GM08714 (cell line): Measurements from ENCODE around the gene FERMT3.

Experiments
- H3K4me3 ChIP-seq: fragments of 200-500 bp; sonication (Bioruptor generic); 2 replicates; pipeline ENCODE4 v1.5.1; 2014; ENCODE audit warnings: mild to moderate bottlenecking, low read length, inconsistent platforms
- ZNF274 ChIP-seq: IDR thresholded peaks from 2 replicates; pipeline ENCODE4 v1.6.1; 2012; ENCODE audit warnings: mild to moderate bottlenecking, low read depth, low read length

FERMT3 gene

GRCh38 chr11:64231546-64231945 lies 25.0 kb downstream of the FERMT3 start:
- no peak for TF ChIP-seq ZNF274
- no peak overlapping the region; the same call in 1 of the 2 replicates for H3K4me3 ChIP-seq

- H3K4me3 ChIP-seq = no peak overlapping the region
- TF ChIP-seq ZNF274 = no peak
These were observed 25.9 kb downstream of the FERMT3 start for GRCh38 chr11:64232182-64232966.

GRCh38 chr11:64232967-64233315 lies 26.4 kb downstream of the FERMT3 start:
- no peak for TF ChIP-seq ZNF274
- no peak overlapping the region for H3K4me3 ChIP-seq

- TF ChIP-seq ZNF274 = no peak
- H3K4me3 ChIP-seq = peak within 1 kb of the TSS; percentile 73
These were observed 27.5 kb downstream of the FERMT3 start, which contains the start of gene VEGFB for GRCh38 chr11:64233913-64234586. VEGFB (plus strand) TSS chr11:64234584; CDS start chr11:64234834, 250 bp downstream.

GRCh38 chr11:64234647-64235379 lies 28.3 kb downstream of the FERMT3 start:
- peak overlapping the region; percentile 73 for H3K4me3 ChIP-seq
- TF ChIP-seq ZNF274 = no peak

- TF ChIP-seq ZNF274 = no peak
- peak overlapping the region; percentile 73; the same call in 1 of the 2 replicates for H3K4me3 ChIP-seq
These were observed 29.1 kb downstream of the FERMT3 start for GRCh38 chr11:64235437-64236161.

- no peak overlapping the region for H3K4me3 ChIP-seq
- no peak for TF ChIP-seq ZNF274
These were observed 31.0 kb downstream of the FERMT3 start for GRCh38 chr11:64237484-64237951.

- TF ChIP-seq ZNF274 = no peak
These were observed 31.6 kb downstream of the FERMT3 start for GRCh38 chr11:64238076-64238475.

GRCh38 chr11:64238999-64239398 lies 32.5 kb downstream of the FERMT3 start:
- H3K4me3 ChIP-seq = no peak overlapping the region
- TF ChIP-seq ZNF274 = no peak

More at GRCh38 chr11:64238076-64238475, 31.6 kb downstream of the FERMT3 start:
- H3K4me3 ChIP-seq = no peak overlapping the region

- H3K4me3 ChIP-seq = peak overlapping the region; percentile 60; the same call in 1 of the 2 replicates
- TF ChIP-seq ZNF274 = no peak
These were observed 33.3 kb downstream of the FERMT3 start for GRCh38 chr11:64239662-64240434.

- no peak for TF ChIP-seq ZNF274
These were observed 34.1 kb downstream of the FERMT3 start, which contains the start of gene FKBP2 for GRCh38 chr11:64240435-64241240. FKBP2 (plus strand) TSS chr11:64241095; CDS start chr11:64242388, 1,293 bp downstream.

GRCh38 chr11:64241241-64241490 lies 34.6 kb downstream of the FERMT3 start:
- TF ChIP-seq ZNF274 = no peak
- peak overlapping the region; percentile 60; the same call in 1 of the 2 replicates for H3K4me3 ChIP-seq

More at GRCh38 chr11:64240435-64241240, 34.1 kb downstream of the FERMT3 start, which contains the start of gene FKBP2:
- peak within 1 kb of the TSS; percentile 78 for H3K4me3 ChIP-seq
